Measurements from ENCODE around the gene ZFP36. TPM values are rescaled to one million over a fixed set of nuclear protein-coding genes. Genes with fewer than 3 reads are reported as not detected.

The ZFP36 gene
- polyA plus RNA-seq, 2 of the 4 experiments (the other 2 are of a cell fraction), result 22.1 to 29.1 TPM

DNA sequence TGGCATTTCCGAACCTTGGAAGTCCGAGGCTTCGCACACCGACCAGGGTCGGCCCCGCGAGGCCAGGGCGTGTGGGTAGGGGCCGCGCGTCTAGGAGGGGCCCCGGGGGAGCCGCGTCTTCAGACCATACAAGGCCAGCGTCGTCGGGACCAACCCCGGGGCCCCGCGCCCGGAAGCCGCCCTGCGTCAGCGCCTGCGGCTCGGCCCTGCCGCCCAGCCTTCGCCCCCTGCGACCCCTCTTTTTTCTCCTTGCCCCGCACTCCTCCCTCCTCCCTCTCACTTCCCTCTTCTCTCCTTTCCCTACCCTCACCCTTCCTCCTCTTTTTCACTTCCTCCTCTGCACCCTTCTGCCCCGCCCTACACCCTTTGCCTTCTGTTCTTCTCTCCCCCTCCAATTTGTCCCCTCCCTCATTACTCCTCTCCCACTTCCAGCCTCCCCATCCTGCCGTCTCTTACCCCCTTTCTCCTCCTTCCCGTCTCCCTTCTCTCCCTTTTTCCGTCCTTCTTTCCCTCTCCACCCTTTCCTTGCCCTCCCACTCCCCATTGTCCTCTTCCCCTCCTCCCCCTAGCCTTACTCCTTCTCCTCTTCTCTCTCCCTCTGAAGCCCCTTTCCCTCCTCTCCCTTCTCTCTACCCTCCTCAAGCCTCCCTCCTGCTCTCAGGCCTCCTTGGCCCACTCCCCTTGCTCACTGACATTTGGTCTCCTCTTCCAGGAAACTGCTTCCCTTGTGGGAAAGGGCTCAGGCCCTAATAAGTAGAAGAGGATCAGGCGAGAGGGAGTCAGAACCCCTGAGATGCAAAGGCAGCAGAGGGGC is 3.6 kb downstream of the ZFP36 start:
- 5% methylated on average over 35 of the region's 35 CpGs for WGBS (ENCODE audit: missing lambda C conversion rate)
- Histone ChIP-seq H3K4me3 (peak overlapping the region; percentile 76), H3K4me2 (peak overlapping the region; percentile 95), H3K4me1 (peaks cover 53% of the 10 kb centered on the region), H3K27ac (peak overlapping the region; percentile 94 to 99), H3K9me3 (no peaks in the 10 kb centered on the region)
- ChIA-PET CTCF (interaction anchor here (4.4 kb wide), 1 partner anchor 12 kb away, joined by 149 read pairs; no protein-coding TSS in a partner anchor), POLR2A (interaction anchor here (1.2 kb wide), 1 partner anchor 9 kb away, joined by 9 read pairs; no protein-coding TSS in a partner anchor)
- FAIRE-seq, result no peak
- ATAC-seq, result peak in 1 of 2 experiments; percentile 6; a peak in 3 of 6 replicates
- peak in 1 of 2 experiments; percentile 75 for DNase-seq (ENCODE audit: low read depth in 1 of 2, low spot score in 1 of 2)
- TF ChIP-seq, protein P1, sequence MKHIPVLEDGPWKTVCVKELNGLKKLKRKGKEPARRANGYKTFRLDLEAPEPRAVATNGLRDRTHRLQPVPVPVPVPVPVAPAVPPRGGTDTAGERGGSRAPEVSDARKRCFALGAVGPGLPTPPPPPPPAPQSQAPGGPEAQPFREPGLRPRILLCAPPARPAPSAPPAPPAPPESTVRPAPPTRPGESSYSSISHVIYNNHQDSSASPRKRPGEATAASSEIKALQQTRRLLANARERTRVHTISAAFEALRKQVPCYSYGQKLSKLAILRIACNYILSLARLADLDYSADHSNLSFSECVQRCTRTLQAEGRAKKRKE (CRISPR knock-in tag; IDR thresholded peaks at IDR 0.05; ENCODE audit: low read depth), result peak; percentile 64; the same call in 1 of the 2 replicates
- 0 out of 2 replicates have a peak, but pooled peaks have one; percentile 57 for TF ChIP-seq RNF2 (IDR thresholded peaks at IDR 0.05; ENCODE audit: borderline replicate concordance, low read depth)
- TF ChIP-seq EP300 (IDR thresholded peaks at IDR 0.05), result no peak
- no peak for TF ChIP-seq MAZ (IDR thresholded peaks at IDR 0.05; ENCODE audit: borderline replicate concordance, low read depth, low read length)
- TF ChIP-seq HOXA7 (CRISPR knock-in tag; IDR thresholded peaks at IDR 0.05), result peak; percentile 98
- TF ChIP-seq HOXB13 (CRISPR knock-in tag; IDR thresholded peaks at IDR 0.05; ENCODE audit: low read depth), result peak; percentile 79; the same call in 1 of the 2 replicates
- TF ChIP-seq KDM1A (IDR thresholded peaks at IDR 0.05; ENCODE audit: low read depth), result no peak
- no peak for TF ChIP-seq RCOR1 (IDR thresholded peaks at IDR 0.05; ENCODE audit: low read depth, low read length)
- TF ChIP-seq CEBPB (IDR thresholded peaks at IDR 0.05), result no peak
- TF ChIP-seq, protein P2, sequence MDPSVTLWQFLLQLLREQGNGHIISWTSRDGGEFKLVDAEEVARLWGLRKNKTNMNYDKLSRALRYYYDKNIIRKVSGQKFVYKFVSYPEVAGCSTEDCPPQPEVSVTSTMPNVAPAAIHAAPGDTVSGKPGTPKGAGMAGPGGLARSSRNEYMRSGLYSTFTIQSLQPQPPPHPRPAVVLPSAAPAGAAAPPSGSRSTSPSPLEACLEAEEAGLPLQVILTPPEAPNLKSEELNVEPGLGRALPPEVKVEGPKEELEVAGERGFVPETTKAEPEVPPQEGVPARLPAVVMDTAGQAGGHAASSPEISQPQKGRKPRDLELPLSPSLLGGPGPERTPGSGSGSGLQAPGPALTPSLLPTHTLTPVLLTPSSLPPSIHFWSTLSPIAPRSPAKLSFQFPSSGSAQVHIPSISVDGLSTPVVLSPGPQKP (IDR thresholded peaks at IDR 0.05; ENCODE audit: low read depth, low read length), result peak; percentile 66; the same call in 1 of the 2 replicates
- TF ChIP-seq, protein P3, sequence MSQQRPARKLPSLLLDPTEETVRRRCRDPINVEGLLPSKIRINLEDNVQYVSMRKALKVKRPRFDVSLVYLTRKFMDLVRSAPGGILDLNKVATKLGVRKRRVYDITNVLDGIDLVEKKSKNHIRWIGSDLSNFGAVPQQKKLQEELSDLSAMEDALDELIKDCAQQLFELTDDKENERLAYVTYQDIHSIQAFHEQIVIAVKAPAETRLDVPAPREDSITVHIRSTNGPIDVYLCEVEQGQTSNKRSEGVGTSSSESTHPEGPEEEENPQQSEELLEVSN (IDR thresholded peaks at IDR 0.05; ENCODE audit: borderline replicate concordance, low read depth), result peak; percentile 67; the same call in 1 of the 2 replicates
- TF ChIP-seq CBX8 (IDR thresholded peaks at IDR 0.05), result no peak
- TF ChIP-seq POLR2A (IDR thresholded peaks at IDR 0.05; ENCODE audit: low read length), result peak; percentile 33
- TF ChIP-seq, protein P4, sequence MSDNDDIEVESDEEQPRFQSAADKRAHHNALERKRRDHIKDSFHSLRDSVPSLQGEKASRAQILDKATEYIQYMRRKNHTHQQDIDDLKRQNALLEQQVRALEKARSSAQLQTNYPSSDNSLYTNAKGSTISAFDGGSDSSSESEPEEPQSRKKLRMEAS (IDR thresholded peaks at IDR 0.05), result peak; percentile 50
- TF ChIP-seq, protein P5, sequence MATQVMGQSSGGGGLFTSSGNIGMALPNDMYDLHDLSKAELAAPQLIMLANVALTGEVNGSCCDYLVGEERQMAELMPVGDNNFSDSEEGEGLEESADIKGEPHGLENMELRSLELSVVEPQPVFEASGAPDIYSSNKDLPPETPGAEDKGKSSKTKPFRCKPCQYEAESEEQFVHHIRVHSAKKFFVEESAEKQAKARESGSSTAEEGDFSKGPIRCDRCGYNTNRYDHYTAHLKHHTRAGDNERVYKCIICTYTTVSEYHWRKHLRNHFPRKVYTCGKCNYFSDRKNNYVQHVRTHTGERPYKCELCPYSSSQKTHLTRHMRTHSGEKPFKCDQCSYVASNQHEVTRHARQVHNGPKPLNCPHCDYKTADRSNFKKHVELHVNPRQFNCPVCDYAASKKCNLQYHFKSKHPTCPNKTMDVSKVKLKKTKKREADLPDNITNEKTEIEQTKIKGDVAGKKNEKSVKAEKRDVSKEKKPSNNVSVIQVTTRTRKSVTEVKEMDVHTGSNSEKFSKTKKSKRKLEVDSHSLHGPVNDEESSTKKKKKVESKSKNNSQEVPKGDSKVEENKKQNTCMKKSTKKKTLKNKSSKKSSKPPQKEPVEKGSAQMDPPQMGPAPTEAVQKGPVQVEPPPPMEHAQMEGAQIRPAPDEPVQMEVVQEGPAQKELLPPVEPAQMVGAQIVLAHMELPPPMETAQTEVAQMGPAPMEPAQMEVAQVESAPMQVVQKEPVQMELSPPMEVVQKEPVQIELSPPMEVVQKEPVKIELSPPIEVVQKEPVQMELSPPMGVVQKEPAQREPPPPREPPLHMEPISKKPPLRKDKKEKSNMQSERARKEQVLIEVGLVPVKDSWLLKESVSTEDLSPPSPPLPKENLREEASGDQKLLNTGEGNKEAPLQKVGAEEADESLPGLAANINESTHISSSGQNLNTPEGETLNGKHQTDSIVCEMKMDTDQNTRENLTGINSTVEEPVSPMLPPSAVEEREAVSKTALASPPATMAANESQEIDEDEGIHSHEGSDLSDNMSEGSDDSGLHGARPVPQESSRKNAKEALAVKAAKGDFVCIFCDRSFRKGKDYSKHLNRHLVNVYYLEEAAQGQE (IDR thresholded peaks at IDR 0.05), result peak; percentile 35
- peak; percentile 99 for TF ChIP-seq TFCP2L1 (CRISPR knock-in tag; IDR thresholded peaks at IDR 0.05)
- TF ChIP-seq CHD2 (IDR thresholded peaks at IDR 0.05; ENCODE audit: low read length, partially characterized antibody), result peak; percentile 61
- no peak for TF ChIP-seq SREBF2 (IDR thresholded peaks at IDR 0.05)
- TF ChIP-seq TP53 (CRISPR knock-in tag; IDR thresholded peaks at IDR 0.05), result peak; percentile 98
- peak in 1 of 2 experiments; percentile 7; a peak in 1 of 5 replicates for TF ChIP-seq JUN (IDR thresholded peaks at IDR 0.05)
- TF ChIP-seq, protein P6, sequence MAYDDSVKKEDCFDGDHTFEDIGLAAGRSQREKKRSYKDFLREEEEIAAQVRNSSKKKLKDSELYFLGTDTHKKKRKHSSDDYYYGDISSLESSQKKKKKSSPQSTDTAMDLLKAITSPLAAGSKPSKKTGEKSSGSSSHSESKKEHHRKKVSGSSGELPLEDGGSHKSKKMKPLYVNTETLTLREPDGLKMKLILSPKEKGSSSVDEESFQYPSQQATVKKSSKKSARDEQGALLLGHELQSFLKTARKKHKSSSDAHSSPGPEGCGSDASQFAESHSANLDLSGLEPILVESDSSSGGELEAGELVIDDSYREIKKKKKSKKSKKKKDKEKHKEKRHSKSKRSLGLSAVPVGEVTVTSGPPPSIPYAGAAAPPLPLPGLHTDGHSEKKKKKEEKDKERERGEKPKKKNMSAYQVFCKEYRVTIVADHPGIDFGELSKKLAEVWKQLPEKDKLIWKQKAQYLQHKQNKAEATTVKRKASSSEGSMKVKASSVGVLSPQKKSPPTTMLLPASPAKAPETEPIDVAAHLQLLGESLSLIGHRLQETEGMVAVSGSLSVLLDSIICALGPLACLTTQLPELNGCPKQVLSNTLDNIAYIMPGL (CRISPR knock-in tag; IDR thresholded peaks at IDR 0.05; ENCODE audit: borderline replicate concordance), result peak; percentile 88
- TF ChIP-seq RAD21 (conservative IDR thresholded peaks at IDR 0.05 in 1 of 2, IDR thresholded peaks at IDR 0.05 in 1 of 2), result no peak; a peak in 1 of 5 replicates
- peak; percentile 50; the same call in 1 of the 2 replicates for TF ChIP-seq POLR2AphosphoS2 (conservative IDR thresholded peaks at IDR 0.05; ENCODE audit: low read length)
- peak; percentile 88; the same call in 1 of the 2 replicates for TF ChIP-seq EHF (CRISPR knock-in tag; IDR thresholded peaks at IDR 0.05)
- no peak for TF ChIP-seq ZSCAN20 (CRISPR knock-in tag; IDR thresholded peaks at IDR 0.05)
- TF ChIP-seq NPAS2 (CRISPR knock-in tag; IDR thresholded peaks at IDR 0.05; ENCODE audit: borderline replicate concordance), result no peak
- TF ChIP-seq HOXB5 (CRISPR knock-in tag; IDR thresholded peaks at IDR 0.05), result peak; percentile 87; the same call in 1 of the 2 replicates
- TF ChIP-seq PHF8 (IDR thresholded peaks at IDR 0.05; ENCODE audit: borderline replicate concordance, low read depth), result no peak
- TF ChIP-seq RFX5 (IDR thresholded peaks at IDR 0.05), result 0 out of 2 replicates have a peak, but pooled peaks have one; percentile 26
- no peak for TF ChIP-seq FOSL2 (IDR thresholded peaks at IDR 0.05)
- TF ChIP-seq FOSL2 (CRISPR knock-in tag; IDR thresholded peaks at IDR 0.05), result peak; percentile 42
